HEK293 (cell line): Measurements from ENCODE around the gene ATXN7L3B.

ENCODE experiments used
- CTCF ChIP-seq: fragments of 450-650 bp; formaldehyde crosslinking; IDR thresholded peaks from 2 replicates; pipeline ENCODE4 v1.5.1; 2016; ENCODE audit warnings: missing biosample characterization, missing genetic modification characterization
- HOXA7 ChIP-seq: sonication (generic); formaldehyde crosslinking; IDR thresholded peaks from 2 replicates; pipeline ENCODE4 v1.8.1; 2022; ENCODE audit warnings: missing genetic modification reagents, borderline replicate concordance
- KLF9 ChIP-seq: fragments of 450-650 bp; formaldehyde crosslinking; IDR thresholded peaks from 2 replicates; pipeline ENCODE4 v1.5.1; 2016; ENCODE audit warnings: missing biosample characterization, missing genetic modification characterization, low read depth
- SALL2 ChIP-seq: fragments of 450-650 bp; formaldehyde crosslinking; IDR thresholded peaks from 2 replicates; pipeline ENCODE4 v1.5.0; 2017; ENCODE audit warnings: missing biosample characterization, mild to moderate bottlenecking, missing genetic modification characterization, borderline replicate concordance
- TCF7L2 ChIP-seq: IDR thresholded peaks from 2 replicates; pipeline ENCODE4 v1.6.1; 2011; ENCODE audit warnings: low read depth, mild to moderate bottlenecking, inconsistent platforms, low read length, moderate library complexity, borderline replicate concordance
- ZNF169 ChIP-seq: fragments of 450-650 bp; formaldehyde crosslinking; IDR thresholded peaks from 2 replicates; pipeline ENCODE4 v1.5.1; 2016; ENCODE audit warnings: missing biosample characterization, missing genetic modification characterization
- ZNF174 ChIP-seq: fragments of 450-650 bp; formaldehyde crosslinking; IDR thresholded peaks from 2 replicates; pipeline ENCODE4 v1.5.0; 2017; ENCODE audit warnings: missing biosample characterization, mild to moderate bottlenecking, missing genetic modification characterization
- ZNF23 ChIP-seq: fragments of 450-650 bp; formaldehyde crosslinking; IDR thresholded peaks from 2 replicates; pipeline ENCODE4 v1.5.1; 2016; ENCODE audit warnings: missing biosample characterization, missing genetic modification characterization, borderline replicate concordance
- ZNF354C ChIP-seq: fragments of 450-650 bp; formaldehyde crosslinking; IDR thresholded peaks from 2 replicates; pipeline ENCODE4 v1.5.1; 2016; ENCODE audit warnings: missing biosample characterization, missing genetic modification characterization, low read depth, borderline replicate concordance
- ZNF416 ChIP-seq: fragments of 450-650 bp; formaldehyde crosslinking; IDR thresholded peaks from 2 replicates; pipeline ENCODE4 v1.5.1; 2016; ENCODE audit warnings: missing biosample characterization, missing genetic modification characterization
- TF ChIP-seq, protein P1 (sequence below): fragments of 450-650 bp; formaldehyde crosslinking; IDR thresholded peaks from 2 replicates; pipeline ENCODE4 v1.5.1; 2017; ENCODE audit warnings: missing biosample characterization, mild to moderate bottlenecking, missing genetic modification characterization, moderate library complexity
- TF ChIP-seq, protein P2 (sequence below): fragments of 450-650 bp; formaldehyde crosslinking; IDR thresholded peaks from 2 replicates; pipeline ENCODE4 v1.5.1; 2016; ENCODE audit warnings: missing biosample characterization, missing genetic modification characterization
- TF ChIP-seq, protein P3 (sequence below): fragments of 450-650 bp; formaldehyde crosslinking; IDR thresholded peaks from 2 replicates; pipeline ENCODE4 v1.5.1; 2016; ENCODE audit warnings: missing biosample characterization, missing genetic modification characterization

- TF ChIP-seq ZNF416 (tag by site-specific recombination), result no peak
- TF ChIP-seq ZNF174, result no peak
- TF ChIP-seq CTCF, result no peak
- no peak for TF ChIP-seq ZNF354C (tag by site-specific recombination)
- no peak for TF ChIP-seq ZNF23
- no peak for TF ChIP-seq TCF7L2
- TF ChIP-seq ZNF169, result no peak
- no peak for TF ChIP-seq SALL2 (tag by site-specific recombination)
- no peak for TF ChIP-seq HOXA7
- TF ChIP-seq, protein P1, sequence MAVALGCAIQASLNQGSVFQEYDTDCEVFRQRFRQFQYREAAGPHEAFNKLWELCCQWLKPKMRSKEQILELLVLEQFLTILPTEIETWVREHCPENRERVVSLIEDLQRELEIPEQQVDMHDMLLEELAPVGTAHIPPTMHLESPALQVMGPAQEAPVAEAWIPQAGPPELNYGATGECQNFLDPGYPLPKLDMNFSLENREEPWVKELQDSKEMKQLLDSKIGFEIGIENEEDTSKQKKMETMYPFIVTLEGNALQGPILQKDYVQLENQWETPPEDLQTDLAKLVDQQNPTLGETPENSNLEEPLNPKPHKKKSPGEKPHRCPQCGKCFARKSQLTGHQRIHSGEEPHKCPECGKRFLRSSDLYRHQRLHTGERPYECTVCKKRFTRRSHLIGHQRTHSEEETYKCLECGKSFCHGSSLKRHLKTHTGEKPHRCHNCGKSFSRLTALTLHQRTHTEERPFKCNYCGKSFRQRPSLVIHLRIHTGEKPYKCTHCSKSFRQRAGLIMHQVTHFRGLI (tag by site-specific recombination), result no peak
- no peak for TF ChIP-seq KLF9 (tag by site-specific recombination)
- TF ChIP-seq, protein P2, sequence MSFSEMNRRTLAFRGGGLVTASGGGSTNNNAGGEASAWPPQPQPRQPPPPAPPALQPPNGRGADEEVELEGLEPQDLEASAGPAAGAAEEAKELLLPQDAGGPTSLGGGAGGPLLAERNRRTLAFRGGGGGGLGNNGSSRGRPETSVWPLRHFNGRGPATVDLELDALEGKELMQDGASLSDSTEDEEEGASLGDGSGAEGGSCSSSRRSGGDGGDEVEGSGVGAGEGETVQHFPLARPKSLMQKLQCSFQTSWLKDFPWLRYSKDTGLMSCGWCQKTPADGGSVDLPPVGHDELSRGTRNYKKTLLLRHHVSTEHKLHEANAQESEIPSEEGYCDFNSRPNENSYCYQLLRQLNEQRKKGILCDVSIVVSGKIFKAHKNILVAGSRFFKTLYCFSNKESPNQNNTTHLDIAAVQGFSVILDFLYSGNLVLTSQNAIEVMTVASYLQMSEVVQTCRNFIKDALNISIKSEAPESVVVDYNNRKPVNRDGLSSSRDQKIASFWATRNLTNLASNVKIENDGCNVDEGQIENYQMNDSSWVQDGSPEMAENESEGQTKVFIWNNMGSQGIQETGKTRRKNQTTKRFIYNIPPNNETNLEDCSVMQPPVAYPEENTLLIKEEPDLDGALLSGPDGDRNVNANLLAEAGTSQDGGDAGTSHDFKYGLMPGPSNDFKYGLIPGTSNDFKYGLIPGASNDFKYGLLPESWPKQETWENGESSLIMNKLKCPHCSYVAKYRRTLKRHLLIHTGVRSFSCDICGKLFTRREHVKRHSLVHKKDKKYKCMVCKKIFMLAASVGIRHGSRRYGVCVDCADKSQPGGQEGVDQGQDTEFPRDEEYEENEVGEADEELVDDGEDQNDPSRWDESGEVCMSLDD (tag by site-specific recombination), result no peak
- TF ChIP-seq, protein P3, sequence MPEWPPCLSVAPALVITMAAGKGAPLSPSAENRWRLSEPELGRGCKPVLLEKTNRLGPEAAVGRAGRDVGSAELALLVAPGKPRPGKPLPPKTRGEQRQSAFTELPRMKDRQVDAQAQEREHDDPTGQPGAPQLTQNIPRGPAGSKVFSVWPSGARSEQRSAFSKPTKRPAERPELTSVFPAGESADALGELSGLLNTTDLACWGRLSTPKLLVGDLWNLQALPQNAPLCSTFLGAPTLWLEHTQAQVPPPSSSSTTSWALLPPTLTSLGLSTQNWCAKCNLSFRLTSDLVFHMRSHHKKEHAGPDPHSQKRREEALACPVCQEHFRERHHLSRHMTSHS (tag by site-specific recombination), result no peak
Measured at GRCh38 chr12:74499192-74499591, 38.4 kb upstream of the ATXN7L3B start.
